A549 (cell line): ENCODE data around the gene TEX101. TPM values are rescaled to one million over a fixed set of nuclear protein-coding genes. Genes with fewer than 3 reads are reported as not detected.

Source experiments
- ATAC-seq, 2 experiments: fragments of 200-7000 bp in 1 of 2; fragments of >200 bp in 1 of 2; cut with Nextera tagmentation in 1 of 2; cut with Tn5 transposase in 1 of 2; 3 replicates each; pipeline versions ENCODE4 v1.8.0 to v1.9.1; 2018 to 2020; ENCODE audit warnings: mild to moderate bottlenecking in 1 of 2, moderate library complexity in 1 of 2
- CTCF ChIA-PET: fragments of 300-600 bp; sonication (Branson Sonifier 250); formaldehyde crosslinking; extraction: SDS; loops from one replicate; lab custom pipeline; 2021; ENCODE audit warnings: antibody characterized with exemption, inconsistent platforms; lab: Yijun Ruan, JAX
- POLR2A ChIA-PET: fragments of 350-600 bp; formaldehyde crosslinking; extraction: SDS; loops from one replicate; lab custom pipeline; 2021; ENCODE audit warnings: antibody characterized with exemption, inconsistent platforms; lab: Yijun Ruan, JAX
- DNase-seq, 2 experiments: peaks; one replicate each; pipeline versions ENCODE4 v3.0.0 to v3.0.0-alpha.2; 2011 to 2016; ENCODE audit warnings: low read depth in 1 of 2, low spot score in 1 of 2
- FAIRE-seq: peaks from 2 replicates; lab custom pipeline; 2011; peaks lifted over from hg19 to GRCh38; lab: Jason Lieb, UNC
- H3K27ac ChIP-seq, 2 experiments: fragments of >200 bp; sonication (Bioruptor Twin); formaldehyde crosslinking; 3 replicates each; pipeline ENCODE4 v1.5.1; 2016 to 2017
- H3K4me1 ChIP-seq: fragments of >200 bp; sonication (Bioruptor Twin); formaldehyde crosslinking; 3 replicates; pipeline ENCODE4 v1.6.1; 2016
- H3K4me2 ChIP-seq: fragments of >200 bp; sonication (Bioruptor Twin); formaldehyde crosslinking; 3 replicates; pipeline ENCODE4 v1.6.1; 2016
- H3K4me3 ChIP-seq: fragments of >200 bp; sonication (Bioruptor Twin); formaldehyde crosslinking; 3 replicates; pipeline ENCODE4 v1.5.1; 2016
- H3K9me3 ChIP-seq: fragments of >200 bp; sonication (Bioruptor Twin); formaldehyde crosslinking; 3 replicates; pipeline ENCODE4 v1.6.1; 2016
- CBX2 ChIP-seq: fragments of 200-600 bp; sonication (generic); IDR thresholded peaks from 2 replicates; pipeline ENCODE4 v1.6.1; 2016; ENCODE audit warnings: low read depth, mild to moderate bottlenecking, borderline replicate concordance
- CEBPB ChIP-seq, 2 experiments: fragments of >200 bp in 1 of 2; sonication (Bioruptor Twin) in 1 of 2; formaldehyde crosslinking in 1 of 2; IDR thresholded peaks; 2 replicates each; pipeline ENCODE4 v1.6.1; 2012 to 2016
- EP300 ChIP-seq, 2 experiments: fragments of >200 bp; sonication (Bioruptor Twin); formaldehyde crosslinking; IDR thresholded peaks; 2 replicates in 1 of 2; 3 replicates in 1 of 2; pipeline ENCODE4 v1.6.1; 2016 to 2017
- FOSL2 ChIP-seq, 2 experiments: fragments of 450-650 bp in 1 of 2; fragments of >200 bp in 1 of 2; sonication (Bioruptor Twin) in 1 of 2; formaldehyde crosslinking; IDR thresholded peaks; 2 replicates each; pipeline versions ENCODE4 v1.5.0 to v1.6.1; 2016 to 2020; ENCODE audit warnings: mild to moderate bottlenecking in 1 of 2, moderate library complexity in 1 of 2
- HDAC2 ChIP-seq: fragments of 200-600 bp; sonication (generic); IDR thresholded peaks from 2 replicates; pipeline ENCODE4 v1.6.1; 2016
- HES2 ChIP-seq: fragments of >200 bp; sonication (Bioruptor Twin); formaldehyde crosslinking; IDR thresholded peaks from 2 replicates; pipeline ENCODE4 v1.6.1; 2016
- HEYL ChIP-seq: fragments of 250-450 bp; sonication (Bioruptor Pico); IDR thresholded peaks from 2 replicates; pipeline ENCODE4 v1.8.0; 2021; ENCODE audit warnings: mild to moderate bottlenecking, moderate library complexity
- HOXA7 ChIP-seq: fragments of 250-450 bp; sonication (Bioruptor Pico); IDR thresholded peaks from 2 replicates; pipeline ENCODE4 v1.5.0; 2020; ENCODE audit warnings: mild to moderate bottlenecking, moderate library complexity
- NPAS2 ChIP-seq: fragments of 250-450 bp; sonication (Bioruptor Pico); IDR thresholded peaks from 2 replicates; pipeline ENCODE4 v1.8.0; 2022; ENCODE audit warnings: mild to moderate bottlenecking, moderate library complexity, borderline replicate concordance
- PBX3 ChIP-seq: IDR thresholded peaks from 2 replicates; pipeline ENCODE4 v1.6.1; 2012
- RAD21 ChIP-seq, 2 experiments: fragments of >200 bp in 1 of 2; sonication (Bioruptor Twin) in 1 of 2; formaldehyde crosslinking in 1 of 2; IDR thresholded peaks in 1 of 2; conservative IDR thresholded peaks in 1 of 2; 2 replicates in 1 of 2; 3 replicates in 1 of 2; pipeline ENCODE4 v1.6.1; 2012 to 2018; ENCODE audit warnings: inconsistent platforms in 1 of 2
- RARB ChIP-seq: fragments of 250-450 bp; sonication (Bioruptor Pico); IDR thresholded peaks from 2 replicates; pipeline ENCODE4 v1.8.0; 2021; ENCODE audit warnings: mild to moderate bottlenecking, moderate library complexity
- RFX5 ChIP-seq: fragments of 450-650 bp; IDR thresholded peaks from 2 replicates; pipeline ENCODE4 v1.7.1; 2014; ENCODE audit warnings: antibody characterized with exemption, mild to moderate bottlenecking, moderate library complexity
- SMC3 ChIP-seq: fragments of >200 bp; sonication (Bioruptor Twin); formaldehyde crosslinking; IDR thresholded peaks from 3 replicates; pipeline ENCODE4 v1.6.1; 2018; ENCODE audit warnings: inconsistent platforms
- ZC3H11A ChIP-seq: fragments of 450-650 bp; IDR thresholded peaks from 2 replicates; pipeline ENCODE4 v1.6.1; 2014; ENCODE audit warnings: antibody characterized with exemption, mild to moderate bottlenecking
- ZNF302 ChIP-seq: fragments of 250-450 bp; sonication (Bioruptor Pico); IDR thresholded peaks from 2 replicates; pipeline ENCODE4 v1.9.0; 2021; ENCODE audit warnings: inconsistent platforms, mild to moderate bottlenecking, moderate library complexity
- WGBS: methylation state at CpG from one replicate; pipeline ENCODE4 v1.1.6; 2017; ENCODE audit errors: missing lambda C conversion rate; 5-methylcytosine and 5-hydroxymethylcytosine counted together
- polyA plus RNA-seq, 4 experiments: library from polyadenylated mRNA; depleted of rRNA in 3 of 4; stranded (reverse); fragments of >200 nt; fragmentation: RNase III in 1 of 4; extraction: RNeasy Plus Mini Kit Qiagen cat#74134 plus additional on column Dnase treatment in 1 of 4; gene quantifications; 2 replicates in 3 of 4; 3 replicates in 1 of 4; pipeline ENCODE4 v1.2.3, GENCODE V29; 2011 to 2017
- TF ChIP-seq, protein P1 (sequence below): fragments of >200 bp; sonication (Bioruptor Twin); formaldehyde crosslinking; IDR thresholded peaks from 3 replicates; pipeline ENCODE4 v1.5.1; 2016

TEX101 gene
- polyA plus RNA-seq, 2 of the 4 experiments (the other 2 are of a cell fraction), result not detected

- H3K4me1 ChIP-seq, result no peaks in the 10 kb centered on the region
- 23% methylated on average over 8 of the region's 8 CpGs for WGBS
- TF ChIP-seq, protein P1, sequence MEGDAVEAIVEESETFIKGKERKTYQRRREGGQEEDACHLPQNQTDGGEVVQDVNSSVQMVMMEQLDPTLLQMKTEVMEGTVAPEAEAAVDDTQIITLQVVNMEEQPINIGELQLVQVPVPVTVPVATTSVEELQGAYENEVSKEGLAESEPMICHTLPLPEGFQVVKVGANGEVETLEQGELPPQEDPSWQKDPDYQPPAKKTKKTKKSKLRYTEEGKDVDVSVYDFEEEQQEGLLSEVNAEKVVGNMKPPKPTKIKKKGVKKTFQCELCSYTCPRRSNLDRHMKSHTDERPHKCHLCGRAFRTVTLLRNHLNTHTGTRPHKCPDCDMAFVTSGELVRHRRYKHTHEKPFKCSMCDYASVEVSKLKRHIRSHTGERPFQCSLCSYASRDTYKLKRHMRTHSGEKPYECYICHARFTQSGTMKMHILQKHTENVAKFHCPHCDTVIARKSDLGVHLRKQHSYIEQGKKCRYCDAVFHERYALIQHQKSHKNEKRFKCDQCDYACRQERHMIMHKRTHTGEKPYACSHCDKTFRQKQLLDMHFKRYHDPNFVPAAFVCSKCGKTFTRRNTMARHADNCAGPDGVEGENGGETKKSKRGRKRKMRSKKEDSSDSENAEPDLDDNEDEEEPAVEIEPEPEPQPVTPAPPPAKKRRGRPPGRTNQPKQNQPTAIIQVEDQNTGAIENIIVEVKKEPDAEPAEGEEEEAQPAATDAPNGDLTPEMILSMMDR, result peak; percentile 79
- TF ChIP-seq RAD21 (conservative IDR thresholded peaks at IDR 0.05 in 1 of 2, IDR thresholded peaks at IDR 0.05 in 1 of 2) (peak; percentile 69 to 70), HOXA7 (CRISPR knock-in tag) (no peak), RFX5 (no peak), SMC3 (peak; percentile 63; the same call in 2 of the 3 replicates), PBX3 (no peak)
- H3K9me3 ChIP-seq, result no peaks in the 10 kb centered on the region
- DNase-seq (peak in 1 of 2 experiments; percentile 35), FAIRE-seq (peak; percentile 70), ATAC-seq (peak; percentile 89 to 92; a peak in 5 of 6 replicates)
- H3K4me3 ChIP-seq, result no peak overlapping the region
- peak overlapping the region; percentile 28 for H3K4me2 ChIP-seq
- CTCF ChIA-PET, result interaction anchor here (0.6 to 11.1 kb wide), 34 partner anchors 9 to 969 kb away, joined by 3 to 71 read pairs (median 4); no protein-coding TSS in a partner anchor
- H3K27ac ChIP-seq, result no peak overlapping the region
- POLR2A ChIA-PET, result no interaction called here
Measured at GRCh38 chr19:43425567-43426392, 11.1 kb downstream of the TEX101 start.

- POLR2A ChIA-PET, result no interaction called here
- Histone ChIP-seq H3K9me3 (no peaks in the 10 kb centered on the region), H3K4me2 (no peak overlapping the region)
- FAIRE-seq, result no peak
- TF ChIP-seq HES2, result no peak
- TF ChIP-seq ZC3H11A, result no peak
- TF ChIP-seq CEBPB (IDR thresholded peaks at IDR 0.05), result 0 out of 4 replicates have a peak, but pooled peaks of 1 of the 2 experiments have one; percentile 9
- no peak for TF ChIP-seq HDAC2
- TF ChIP-seq, all 56 proteins: peak for 1
- no peaks in the 10 kb centered on the region for H3K4me1 ChIP-seq
- 83% methylated on average over 7 of the region's 7 CpGs for WGBS
- H3K27ac ChIP-seq, result no peak overlapping the region
- no peak for ATAC-seq
- no peak overlapping the region for H3K4me3 ChIP-seq
- CTCF ChIA-PET, result interaction anchor here (0.9 to 11.1 kb wide), 5 partner anchors 10 to 669 kb away, joined by 3 to 71 read pairs (median 3); no protein-coding TSS in a partner anchor
- no peak for DNase-seq
Measured at GRCh38 chr19:43429395-43429794, 14.7 kb downstream of the TEX101 start.

GRCh38 chr19:43430142-43430710 lies 15.5 kb downstream of the TEX101 start:
- DNase-seq, result no peak
- no peaks in the 10 kb centered on the region for H3K4me1 ChIP-seq
- no peaks in the 10 kb centered on the region for H3K9me3 ChIP-seq
- TF ChIP-seq HEYL (CRISPR knock-in tag) (no peak), NPAS2 (no peak), CBX2 (no peak), EP300 (IDR thresholded peaks at IDR 0.05) (no peak), FOSL2 (IDR thresholded peaks at IDR 0.05) (no peak), FOSL2 (CRISPR knock-in tag; IDR thresholded peaks at IDR 0.05) (no peak), HES2 (no peak), RARB (CRISPR knock-in tag) (no peak), ZNF302 (CRISPR knock-in tag) (no peak), RAD21 (conservative IDR thresholded peaks at IDR 0.05 in 1 of 2, IDR thresholded peaks at IDR 0.05 in 1 of 2) (0 out of 5 replicates have a peak, but pooled peaks of 1 of the 2 experiments have one; percentile 8)
- ChIA-PET POLR2A (no interaction called here), CTCF (interaction anchor here (5.0 to 11.1 kb wide), 2 partner anchors 16 to 90 kb away, joined by 71 to 72 read pairs; no protein-coding TSS in a partner anchor)
- no peak for FAIRE-seq
- H3K4me2 ChIP-seq, result no peak overlapping the region
- ATAC-seq, result no peak
- H3K4me3 ChIP-seq, result no peak overlapping the region
- H3K27ac ChIP-seq, result no peak overlapping the region
- WGBS, result 70% methylated on average over 6 of the region's 6 CpGs
